HepG2 (cell line): ENCODE measurements around the gene MED12L. TPM values are rescaled to one million over a fixed set of nuclear protein-coding genes. Genes with fewer than 3 reads are reported as not detected.
A peak's percentile ranks its signal among the peaks of the same experiment; 100 is the strongest.

ENCODE experiments used
- ARNT2 ChIP-seq: sonication (generic); formaldehyde crosslinking; IDR thresholded peaks from 2 replicates; pipeline ENCODE4 v1.8.0; 2022; ENCODE audit warnings: mild to moderate bottlenecking, low read depth, missing genetic modification reagents, moderate library complexity
- ERF ChIP-seq: IDR thresholded peaks from 2 replicates; pipeline ENCODE4 v1.6.1; 2018; ENCODE audit warnings: missing biosample characterization, missing genetic modification reagents
- FOXC1 ChIP-seq: sonication (generic); formaldehyde crosslinking; IDR thresholded peaks from 2 replicates; pipeline ENCODE4 v1.8.0; 2022; ENCODE audit warnings: mild to moderate bottlenecking, missing genetic modification reagents, borderline replicate concordance
- FOXO1 ChIP-seq: sonication (generic); formaldehyde crosslinking; IDR thresholded peaks from 2 replicates; pipeline ENCODE4 v1.4.0; 2020; ENCODE audit warnings: missing genetic modification reagents
- GATAD1 ChIP-seq: IDR thresholded peaks from 2 replicates; pipeline ENCODE4 v1.6.1; 2016; ENCODE audit warnings: missing genetic modification reagents, missing compliant biosample characterization
- KLF15 ChIP-seq: sonication (generic); formaldehyde crosslinking; IDR thresholded peaks from 2 replicates; pipeline ENCODE4 v1.8.1; 2023; ENCODE audit warnings: borderline replicate concordance, mild to moderate bottlenecking, inconsistent platforms, missing genetic modification reagents, mixed read lengths
- PPARG ChIP-seq: conservative IDR thresholded peaks from 2 replicates; pipeline ENCODE4 v1.6.1; 2016; ENCODE audit warnings: missing biosample characterization, missing genetic modification reagents
- RARA ChIP-seq: IDR thresholded peaks from 2 replicates; pipeline ENCODE4 v1.6.1; 2016; ENCODE audit warnings: missing genetic modification reagents, missing compliant biosample characterization
- RFXAP ChIP-seq: sonication (generic); formaldehyde crosslinking; IDR thresholded peaks from 2 replicates; pipeline ENCODE4 v1.4.0; 2020; ENCODE audit warnings: missing genetic modification reagents, borderline replicate concordance
- SMYD3 ChIP-seq: sonication (generic); formaldehyde crosslinking; IDR thresholded peaks from 2 replicates; pipeline ENCODE4 v1.8.1; 2023; ENCODE audit warnings: mild to moderate bottlenecking, missing genetic modification reagents
- ZNF460 ChIP-seq: sonication (generic); formaldehyde crosslinking; IDR thresholded peaks from 2 replicates; pipeline ENCODE4 v1.5.1; 2020; ENCODE audit warnings: missing genetic modification reagents, mild to moderate bottlenecking, borderline replicate concordance
- ZNF614 ChIP-seq: IDR thresholded peaks from 2 replicates; pipeline ENCODE4 v1.6.1; 2018; ENCODE audit warnings: missing biosample characterization, missing genetic modification reagents, inconsistent platforms, borderline replicate concordance
- polyA plus RNA-seq, 8 experiments: library from polyadenylated mRNA; depleted of rRNA in 3 of 8; stranded (reverse) in 7 of 8; unstranded in 1 of 8; fragments of >200 nt; fragmentation: Illumina TruSeq in 4 of 8; extraction: Trizol in 4 of 8; gene quantifications; 2 replicates each; pipeline versions ENCODE4 v1.2.1 to v1.2.3, GENCODE V29; 2011 to 2016; ENCODE audit warnings: low read depth in 4 of 8, missing spikeins in 1 of 8, mixed read lengths in 1 of 8; ENCODE audit not compliant: insufficient read depth in 1 of 8
- total RNA-seq, 5 experiments: library from RNA; depleted of rRNA; stranded (reverse); fragments of >200 nt; fragmentation: Illumina TruSeq; extraction: Trizol; gene quantifications; 2 replicates each; pipeline ENCODE4 v1.2.3, GENCODE V29; 2016; ENCODE audit warnings: low read depth in 1 of 5
- TF ChIP-seq, protein P1 (sequence below): sonication (generic); formaldehyde crosslinking; IDR thresholded peaks from 2 replicates; pipeline ENCODE4 v1.4.0; 2020; ENCODE audit warnings: mild to moderate bottlenecking, missing genetic modification reagents, borderline replicate concordance
- TF ChIP-seq, protein P2 (sequence below): sonication (generic); formaldehyde crosslinking; IDR thresholded peaks from 2 replicates; pipeline ENCODE4 v1.4.0; 2020; ENCODE audit warnings: missing genetic modification reagents
- TF ChIP-seq, protein P3 (sequence below): sonication (generic); formaldehyde crosslinking; IDR thresholded peaks from 2 replicates; pipeline ENCODE4 v1.5.1; 2020; ENCODE audit warnings: missing genetic modification reagents, mild to moderate bottlenecking, borderline replicate concordance
- TF ChIP-seq, protein P4 (sequence below): sonication (generic); formaldehyde crosslinking; IDR thresholded peaks from 2 replicates; pipeline ENCODE4 v1.4.0; 2020; ENCODE audit warnings: mild to moderate bottlenecking, low read depth, missing genetic modification reagents
- TF ChIP-seq, protein P5 (sequence below): IDR thresholded peaks from 2 replicates; pipeline ENCODE4 v1.6.1; 2016; ENCODE audit warnings: missing biosample characterization, missing genetic modification reagents, low read depth

MED12L gene
- total and polyA plus RNA-seq, 2 of the 13 experiments (the other 11 are each of a cell fraction or from before 2014, with no cell fraction given): 0.07 to 0.64 TPM

DNA sequence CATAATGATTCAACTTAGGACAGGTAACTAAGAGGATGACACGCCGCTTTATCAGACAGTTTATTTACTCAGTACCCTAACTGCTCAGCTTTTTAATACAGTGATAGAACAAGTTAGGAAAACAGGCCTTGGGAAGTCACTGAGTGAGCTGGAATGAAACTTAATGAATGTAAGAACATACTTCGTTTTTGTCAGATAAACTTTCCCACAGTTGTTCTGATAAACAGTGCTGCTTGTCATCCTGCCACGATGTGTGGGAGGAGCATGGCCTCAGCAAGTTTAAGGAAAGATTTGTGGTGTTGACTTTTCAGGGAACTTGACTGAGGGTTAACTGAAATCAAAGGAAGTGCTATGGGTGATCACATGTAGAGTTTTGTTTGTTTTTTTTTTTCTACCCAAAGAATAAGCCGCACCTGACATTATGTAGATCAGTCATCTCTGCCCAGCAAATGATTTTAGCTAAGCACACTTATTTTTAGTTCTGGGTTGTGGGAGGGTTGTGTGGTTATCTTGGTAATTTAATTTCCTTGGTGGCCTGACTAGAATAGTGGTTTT is 198.5 kb downstream of the MED12L start (continued):
- TF ChIP-seq ARNT2 (CRISPR knock-in tag) (no peak), RFXAP (no peak), ZNF614 (CRISPR knock-in tag) (0 out of 2 replicates have a peak, but pooled peaks have one; percentile 44), PPARG (peak; percentile 88), FOXC1 (CRISPR knock-in tag) (no peak), KLF15 (CRISPR knock-in tag) (no peak), RARA (peak; percentile 79), ZNF460 (CRISPR knock-in tag) (no peak), GATAD1 (CRISPR knock-in tag) (no peak), SMYD3 (no peak), FOXO1 (peak; percentile 53; the same call in 1 of the 2 replicates), ERF (CRISPR knock-in tag) (peak; percentile 66)
- TF ChIP-seq, protein P1, sequence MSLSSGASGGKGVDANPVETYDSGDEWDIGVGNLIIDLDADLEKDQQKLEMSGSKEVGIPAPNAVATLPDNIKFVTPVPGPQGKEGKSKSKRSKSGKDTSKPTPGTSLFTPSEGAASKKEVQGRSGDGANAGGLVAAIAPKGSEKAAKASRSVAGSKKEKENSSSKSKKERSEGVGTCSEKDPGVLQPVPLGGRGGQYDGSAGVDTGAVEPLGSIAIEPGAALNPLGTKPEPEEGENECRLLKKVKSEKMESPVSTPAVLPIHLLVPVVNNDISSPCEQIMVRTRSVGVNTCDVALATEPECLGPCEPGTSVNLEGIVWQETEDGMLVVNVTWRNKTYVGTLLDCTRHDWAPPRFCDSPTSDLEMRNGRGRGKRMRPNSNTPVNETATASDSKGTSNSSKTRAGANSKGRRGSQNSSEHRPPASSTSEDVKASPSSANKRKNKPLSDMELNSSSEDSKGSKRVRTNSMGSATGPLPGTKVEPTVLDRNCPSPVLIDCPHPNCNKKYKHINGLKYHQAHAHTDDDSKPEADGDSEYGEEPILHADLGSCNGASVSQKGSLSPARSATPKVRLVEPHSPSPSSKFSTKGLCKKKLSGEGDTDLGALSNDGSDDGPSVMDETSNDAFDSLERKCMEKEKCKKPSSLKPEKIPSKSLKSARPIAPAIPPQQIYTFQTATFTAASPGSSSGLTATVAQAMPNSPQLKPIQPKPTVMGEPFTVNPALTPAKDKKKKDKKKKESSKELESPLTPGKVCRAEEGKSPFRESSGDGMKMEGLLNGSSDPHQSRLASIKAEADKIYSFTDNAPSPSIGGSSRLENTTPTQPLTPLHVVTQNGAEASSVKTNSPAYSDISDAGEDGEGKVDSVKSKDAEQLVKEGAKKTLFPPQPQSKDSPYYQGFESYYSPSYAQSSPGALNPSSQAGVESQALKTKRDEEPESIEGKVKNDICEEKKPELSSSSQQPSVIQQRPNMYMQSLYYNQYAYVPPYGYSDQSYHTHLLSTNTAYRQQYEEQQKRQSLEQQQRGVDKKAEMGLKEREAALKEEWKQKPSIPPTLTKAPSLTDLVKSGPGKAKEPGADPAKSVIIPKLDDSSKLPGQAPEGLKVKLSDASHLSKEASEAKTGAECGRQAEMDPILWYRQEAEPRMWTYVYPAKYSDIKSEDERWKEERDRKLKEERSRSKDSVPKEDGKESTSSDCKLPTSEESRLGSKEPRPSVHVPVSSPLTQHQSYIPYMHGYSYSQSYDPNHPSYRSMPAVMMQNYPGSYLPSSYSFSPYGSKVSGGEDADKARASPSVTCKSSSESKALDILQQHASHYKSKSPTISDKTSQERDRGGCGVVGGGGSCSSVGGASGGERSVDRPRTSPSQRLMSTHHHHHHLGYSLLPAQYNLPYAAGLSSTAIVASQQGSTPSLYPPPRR (CRISPR knock-in tag): peak; percentile 85
- TF ChIP-seq, protein P2, sequence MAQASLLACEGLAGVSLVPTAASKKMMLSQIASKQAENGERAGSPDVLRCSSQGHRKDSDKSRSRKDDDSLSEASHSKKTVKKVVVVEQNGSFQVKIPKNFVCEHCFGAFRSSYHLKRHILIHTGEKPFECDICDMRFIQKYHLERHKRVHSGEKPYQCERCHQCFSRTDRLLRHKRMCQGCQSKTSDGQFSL (CRISPR knock-in tag): no peak
- TF ChIP-seq, protein P3, sequence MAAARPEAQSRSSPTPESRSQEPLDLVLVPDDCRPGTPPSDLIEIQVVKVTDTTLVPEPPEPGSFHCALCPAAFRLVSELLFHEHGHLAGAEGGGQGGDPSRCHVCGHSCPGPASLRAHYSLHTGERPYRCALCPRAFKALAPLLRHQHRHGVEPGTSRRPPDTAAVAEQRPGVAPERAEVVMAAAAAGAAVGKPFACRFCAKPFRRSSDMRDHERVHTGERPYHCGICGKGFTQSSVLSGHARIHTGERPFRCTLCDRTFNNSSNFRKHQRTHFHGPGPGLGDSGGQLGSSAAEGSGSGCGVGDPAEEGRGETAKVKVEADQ: no peak
- TF ChIP-seq, protein P4, sequence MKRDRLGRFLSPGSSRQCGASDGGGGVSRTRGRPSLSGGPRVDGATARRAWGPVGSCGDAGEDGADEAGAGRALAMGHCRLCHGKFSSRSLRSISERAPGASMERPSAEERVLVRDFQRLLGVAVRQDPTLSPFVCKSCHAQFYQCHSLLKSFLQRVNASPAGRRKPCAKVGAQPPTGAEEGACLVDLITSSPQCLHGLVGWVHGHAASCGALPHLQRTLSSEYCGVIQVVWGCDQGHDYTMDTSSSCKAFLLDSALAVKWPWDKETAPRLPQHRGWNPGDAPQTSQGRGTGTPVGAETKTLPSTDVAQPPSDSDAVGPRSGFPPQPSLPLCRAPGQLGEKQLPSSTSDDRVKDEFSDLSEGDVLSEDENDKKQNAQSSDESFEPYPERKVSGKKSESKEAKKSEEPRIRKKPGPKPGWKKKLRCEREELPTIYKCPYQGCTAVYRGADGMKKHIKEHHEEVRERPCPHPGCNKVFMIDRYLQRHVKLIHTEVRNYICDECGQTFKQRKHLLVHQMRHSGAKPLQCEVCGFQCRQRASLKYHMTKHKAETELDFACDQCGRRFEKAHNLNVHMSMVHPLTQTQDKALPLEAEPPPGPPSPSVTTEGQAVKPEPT (CRISPR knock-in tag): no peak
- TF ChIP-seq, protein P5, sequence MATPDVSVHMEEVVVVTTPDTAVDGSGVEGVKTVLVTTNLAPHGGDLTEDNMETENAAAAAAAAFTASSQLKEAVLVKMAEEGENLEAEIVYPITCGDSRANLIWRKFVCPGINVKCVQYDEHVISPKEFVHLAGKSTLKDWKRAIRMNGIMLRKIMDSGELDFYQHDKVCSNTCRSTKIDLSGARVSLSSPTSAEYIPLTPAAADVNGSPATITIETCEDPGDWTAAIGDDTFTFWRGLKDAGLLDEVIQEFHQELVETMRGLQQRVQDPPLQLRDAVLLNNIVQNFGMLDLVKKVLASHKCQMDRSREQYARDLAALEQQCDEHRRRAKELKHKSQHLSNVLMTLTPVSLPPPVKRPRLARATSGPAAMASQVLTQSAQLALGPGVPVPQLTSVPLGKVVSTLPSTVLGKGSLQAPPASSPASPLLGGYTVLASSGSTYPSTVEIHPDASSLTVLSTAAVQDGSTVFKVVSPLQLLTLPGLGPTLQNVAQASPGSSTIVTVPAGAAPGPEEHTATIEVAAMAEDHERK (CRISPR knock-in tag): no peak
